Kidney epithelial cell (primary cell): ENCODE results near the gene LRRC57. TPM values are rescaled to one million over a fixed set of nuclear protein-coding genes. Genes with fewer than 3 reads are reported as not detected.

Experiments
- DNase-seq: peaks from one replicate; pipeline ENCODE4 v3.0.0-alpha.2; 2010; ENCODE audit warnings: low read depth
- H3K27me3 ChIP-seq: 2 replicates; pipeline ENCODE4 v1.6.0; 2011; ENCODE audit warnings: low read length; ENCODE audit not compliant: control insufficient read depth, insufficient read depth
- H3K36me3 ChIP-seq: 2 replicates; pipeline ENCODE4 v1.5.1; 2011; ENCODE audit warnings: low read length; ENCODE audit not compliant: control insufficient read depth, insufficient read depth
- H3K4me3 ChIP-seq: 2 replicates; pipeline ENCODE4 v1.5.1; 2011; ENCODE audit warnings: low read depth, mild to moderate bottlenecking, control low read depth, low read length
- total RNA-seq: library from RNA; depleted of rRNA; stranded (reverse); fragments of >200 nt; gene quantifications from 2 replicates; pipeline ENCODE4 v1.2.3, GENCODE V29; 2015
- TF ChIP-seq, protein P1 (sequence below): IDR thresholded peaks from 2 replicates; pipeline ENCODE4 v1.5.1; 2011; ENCODE audit warnings: mild to moderate bottlenecking, moderate library complexity, low read length, control low read depth, inconsistent platforms; ENCODE audit not compliant: insufficient read depth, poor library complexity, severe bottlenecking

LRRC57 gene
- total RNA-seq, 1 donor from 2014 or later: 18.2 TPM

DNA sequence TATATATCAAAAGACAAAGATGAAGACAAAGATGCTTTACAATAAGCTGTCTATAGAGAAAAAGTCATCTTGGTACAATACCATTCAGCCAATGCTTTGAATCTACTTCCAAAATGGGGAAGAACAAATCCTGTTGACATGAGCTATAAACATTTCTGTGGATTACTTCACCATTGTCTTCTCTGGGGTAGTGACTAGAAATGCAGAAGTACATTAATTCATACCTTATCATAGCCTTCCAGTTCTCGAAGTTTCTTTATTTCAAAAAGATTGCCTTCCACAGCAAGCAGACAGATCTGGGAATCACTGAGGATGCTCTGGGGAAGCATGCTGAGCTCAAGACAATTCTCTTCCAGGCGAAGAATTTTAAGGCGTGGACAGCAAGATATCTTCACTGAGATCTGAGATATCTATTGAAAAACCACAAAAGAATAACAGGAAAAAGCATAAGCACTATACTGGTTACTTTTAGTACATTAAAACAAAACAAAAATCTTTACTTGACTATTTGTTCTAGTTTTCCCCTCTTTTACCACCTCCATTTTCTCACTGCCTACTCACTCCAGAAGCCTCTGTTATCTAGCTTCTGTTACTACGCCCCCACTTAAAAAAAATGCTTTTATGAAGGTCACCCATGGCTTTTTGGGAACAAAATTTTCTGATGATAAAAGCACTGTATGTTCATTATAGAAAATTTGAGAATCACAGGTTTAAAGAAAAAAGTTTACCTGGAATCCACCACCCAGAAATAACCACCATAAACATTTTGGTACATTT, 3.6 kb downstream of the LRRC57 start:
- DNase-seq: no peak
- Histone ChIP-seq H3K4me3 (no peak overlapping the region), H3K27me3 (no peaks in the 10 kb centered on the region), H3K36me3 (no peaks in the 10 kb centered on the region)
- TF ChIP-seq, protein P1, sequence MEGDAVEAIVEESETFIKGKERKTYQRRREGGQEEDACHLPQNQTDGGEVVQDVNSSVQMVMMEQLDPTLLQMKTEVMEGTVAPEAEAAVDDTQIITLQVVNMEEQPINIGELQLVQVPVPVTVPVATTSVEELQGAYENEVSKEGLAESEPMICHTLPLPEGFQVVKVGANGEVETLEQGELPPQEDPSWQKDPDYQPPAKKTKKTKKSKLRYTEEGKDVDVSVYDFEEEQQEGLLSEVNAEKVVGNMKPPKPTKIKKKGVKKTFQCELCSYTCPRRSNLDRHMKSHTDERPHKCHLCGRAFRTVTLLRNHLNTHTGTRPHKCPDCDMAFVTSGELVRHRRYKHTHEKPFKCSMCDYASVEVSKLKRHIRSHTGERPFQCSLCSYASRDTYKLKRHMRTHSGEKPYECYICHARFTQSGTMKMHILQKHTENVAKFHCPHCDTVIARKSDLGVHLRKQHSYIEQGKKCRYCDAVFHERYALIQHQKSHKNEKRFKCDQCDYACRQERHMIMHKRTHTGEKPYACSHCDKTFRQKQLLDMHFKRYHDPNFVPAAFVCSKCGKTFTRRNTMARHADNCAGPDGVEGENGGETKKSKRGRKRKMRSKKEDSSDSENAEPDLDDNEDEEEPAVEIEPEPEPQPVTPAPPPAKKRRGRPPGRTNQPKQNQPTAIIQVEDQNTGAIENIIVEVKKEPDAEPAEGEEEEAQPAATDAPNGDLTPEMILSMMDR: no peak

DNA sequence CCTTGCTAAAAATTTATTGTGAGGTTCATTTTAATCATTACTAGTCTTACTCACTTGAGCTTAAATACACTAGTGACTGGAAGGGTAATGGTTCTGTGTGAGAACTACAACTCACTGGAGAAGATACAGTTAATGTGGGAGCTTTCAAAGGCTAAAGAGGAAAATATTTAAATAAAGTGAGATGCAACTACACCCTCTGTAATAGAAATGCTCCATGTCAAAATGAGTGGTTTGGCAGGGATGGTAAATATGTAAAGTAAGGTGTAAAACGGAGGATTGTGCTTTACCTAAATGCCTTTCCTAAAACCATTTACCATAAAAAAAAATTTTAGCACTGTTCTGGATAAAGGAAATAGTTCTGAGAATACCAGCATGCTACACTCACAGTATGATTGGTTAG, 15.3 kb downstream of the LRRC57 start:
- no peaks in the 10 kb centered on the region for H3K36me3 ChIP-seq
- no peaks in the 10 kb centered on the region for H3K27me3 ChIP-seq
- TF ChIP-seq, protein P1: no peak
- no peak overlapping the region for H3K4me3 ChIP-seq
- DNase-seq: no peak

DNA sequence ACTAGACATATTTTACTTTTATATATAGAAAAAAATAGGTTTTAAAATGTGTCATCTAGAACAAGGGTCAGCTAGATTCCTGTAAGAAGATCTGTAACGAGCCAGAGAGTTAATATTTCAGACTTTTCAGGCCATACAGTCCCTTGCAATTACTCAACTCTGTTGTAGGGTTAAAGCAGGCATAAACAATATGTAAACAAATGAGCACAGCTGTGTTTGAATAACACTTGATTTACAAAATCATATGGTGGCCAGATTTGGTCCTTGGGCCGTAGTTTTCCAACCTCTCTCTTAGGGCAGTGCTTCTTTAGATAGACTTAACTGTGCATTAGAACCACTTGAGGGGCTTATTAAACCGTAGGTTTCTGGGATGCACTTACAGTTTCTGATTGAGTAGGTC, 19.6 kb downstream of the LRRC57 start:
- no peaks in the 10 kb centered on the region for H3K36me3 ChIP-seq
- H3K27me3 ChIP-seq: no peaks in the 10 kb centered on the region
- no peak for DNase-seq
- H3K4me3 ChIP-seq: no peak overlapping the region
- TF ChIP-seq, protein P1: no peak

DNA sequence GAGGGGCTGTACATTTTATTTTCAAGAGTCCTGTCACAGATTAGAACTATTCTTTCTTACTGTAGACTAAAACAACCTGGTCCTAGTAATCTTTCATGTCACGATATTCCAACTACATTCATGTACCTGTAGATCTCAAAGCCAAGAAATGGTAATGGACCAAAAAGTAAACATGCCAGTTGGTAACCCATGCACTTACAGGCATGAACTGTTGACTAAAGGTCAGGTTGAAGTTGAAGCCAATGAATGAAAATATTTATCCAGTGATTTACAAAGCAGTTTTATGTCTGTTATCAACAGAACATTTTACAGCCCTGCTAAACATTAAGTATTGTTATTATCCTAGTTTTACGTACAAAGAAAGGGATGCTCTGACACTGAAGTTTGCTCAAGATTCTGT, 25.3 kb downstream of the LRRC57 start:
- H3K36me3 ChIP-seq: no peaks in the 10 kb centered on the region
- no peak for DNase-seq
- TF ChIP-seq, protein P1: no peak
- no peak overlapping the region for H3K4me3 ChIP-seq
- H3K27me3 ChIP-seq: no peaks in the 10 kb centered on the region

DNA sequence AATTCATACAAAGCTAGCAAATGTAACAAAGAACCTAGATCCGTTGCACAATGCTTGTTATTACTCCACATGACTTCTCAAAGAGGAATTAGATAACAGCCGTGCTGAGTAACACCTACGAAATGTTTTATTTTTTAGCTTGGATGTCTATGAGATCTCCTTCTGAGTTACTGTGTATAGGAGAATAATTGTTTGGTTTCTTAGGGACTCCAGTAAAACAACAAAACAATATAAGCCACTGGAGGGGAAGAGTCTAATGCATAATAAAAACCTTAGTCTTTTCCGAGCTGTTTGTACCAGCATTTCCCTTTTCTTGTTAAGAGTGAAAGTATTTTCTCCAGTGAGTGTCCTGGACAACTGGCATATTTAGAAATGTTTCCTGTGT, 37.6 kb downstream of the LRRC57 start:
- Histone ChIP-seq H3K36me3 (peaks cover 1% of the 10 kb centered on the region), H3K4me3 (no peak overlapping the region), H3K27me3 (no peaks in the 10 kb centered on the region)
- TF ChIP-seq, protein P1: no peak
- no peak for DNase-seq
